D721Med (cell line): Measurements from ENCODE around the gene WIPF2.

Experiments
- DNase-seq: peaks from one replicate; pipeline ENCODE4 v3.0.0; 2011; ENCODE audit warnings: low spot score; ENCODE audit not compliant: insufficient read length
- FAIRE-seq: peaks from 2 replicates; lab custom pipeline; 2011; peaks lifted over from hg19 to GRCh38; lab: Jason Lieb, UNC
- TF ChIP-seq, protein P1 (sequence below): IDR thresholded peaks from 2 replicates; pipeline ENCODE4 v1.5.1; 2012; ENCODE audit warnings: mild to moderate bottlenecking, control low read depth; ENCODE audit not compliant: insufficient read depth; ENCODE audit errors: missing control alignments

WIPF2 gene

GRCh38 chr17:40218740-40219593 is at the start of gene WIPF2:
Gene WIPF2 (plus strand): TSS chr17:40219304. CDS start chr17:40256460, 37,156 bp downstream.
- FAIRE-seq = peak; percentile 48
- TF ChIP-seq, protein P1, sequence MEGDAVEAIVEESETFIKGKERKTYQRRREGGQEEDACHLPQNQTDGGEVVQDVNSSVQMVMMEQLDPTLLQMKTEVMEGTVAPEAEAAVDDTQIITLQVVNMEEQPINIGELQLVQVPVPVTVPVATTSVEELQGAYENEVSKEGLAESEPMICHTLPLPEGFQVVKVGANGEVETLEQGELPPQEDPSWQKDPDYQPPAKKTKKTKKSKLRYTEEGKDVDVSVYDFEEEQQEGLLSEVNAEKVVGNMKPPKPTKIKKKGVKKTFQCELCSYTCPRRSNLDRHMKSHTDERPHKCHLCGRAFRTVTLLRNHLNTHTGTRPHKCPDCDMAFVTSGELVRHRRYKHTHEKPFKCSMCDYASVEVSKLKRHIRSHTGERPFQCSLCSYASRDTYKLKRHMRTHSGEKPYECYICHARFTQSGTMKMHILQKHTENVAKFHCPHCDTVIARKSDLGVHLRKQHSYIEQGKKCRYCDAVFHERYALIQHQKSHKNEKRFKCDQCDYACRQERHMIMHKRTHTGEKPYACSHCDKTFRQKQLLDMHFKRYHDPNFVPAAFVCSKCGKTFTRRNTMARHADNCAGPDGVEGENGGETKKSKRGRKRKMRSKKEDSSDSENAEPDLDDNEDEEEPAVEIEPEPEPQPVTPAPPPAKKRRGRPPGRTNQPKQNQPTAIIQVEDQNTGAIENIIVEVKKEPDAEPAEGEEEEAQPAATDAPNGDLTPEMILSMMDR = peak; percentile 31

DNA sequence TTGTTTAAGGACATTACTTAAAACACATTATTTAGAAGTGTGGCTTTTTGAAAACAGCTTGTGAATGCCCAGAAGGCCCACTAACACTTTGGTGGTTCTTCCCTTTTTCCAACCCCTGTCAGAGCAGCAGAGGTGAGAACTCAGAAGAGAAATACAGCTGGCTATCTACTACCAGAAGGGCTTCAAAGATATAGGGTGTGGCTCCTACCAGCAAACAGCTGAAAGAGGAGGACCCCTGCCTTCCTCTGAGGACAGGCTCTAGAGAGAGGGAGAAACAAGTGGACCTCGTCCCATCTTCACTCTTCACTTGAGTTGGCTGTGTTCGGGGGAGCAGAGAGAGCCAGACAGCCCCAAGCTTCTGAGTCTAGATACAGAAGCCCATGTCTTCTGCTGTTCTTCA is 48.8 kb upstream of the WIPF2 start:
- no peak for DNase-seq
- FAIRE-seq = no peak
- TF ChIP-seq, protein P1 = no peak

More at GRCh38 chr17:40218740-40219593, at the start of gene WIPF2:
- DNase-seq = peak; percentile 69

GRCh38 chr17:40171750-40172149 is 47.4 kb upstream of the WIPF2 start:
- TF ChIP-seq, protein P1 = no peak
- FAIRE-seq = no peak
- no peak for DNase-seq

DNA sequence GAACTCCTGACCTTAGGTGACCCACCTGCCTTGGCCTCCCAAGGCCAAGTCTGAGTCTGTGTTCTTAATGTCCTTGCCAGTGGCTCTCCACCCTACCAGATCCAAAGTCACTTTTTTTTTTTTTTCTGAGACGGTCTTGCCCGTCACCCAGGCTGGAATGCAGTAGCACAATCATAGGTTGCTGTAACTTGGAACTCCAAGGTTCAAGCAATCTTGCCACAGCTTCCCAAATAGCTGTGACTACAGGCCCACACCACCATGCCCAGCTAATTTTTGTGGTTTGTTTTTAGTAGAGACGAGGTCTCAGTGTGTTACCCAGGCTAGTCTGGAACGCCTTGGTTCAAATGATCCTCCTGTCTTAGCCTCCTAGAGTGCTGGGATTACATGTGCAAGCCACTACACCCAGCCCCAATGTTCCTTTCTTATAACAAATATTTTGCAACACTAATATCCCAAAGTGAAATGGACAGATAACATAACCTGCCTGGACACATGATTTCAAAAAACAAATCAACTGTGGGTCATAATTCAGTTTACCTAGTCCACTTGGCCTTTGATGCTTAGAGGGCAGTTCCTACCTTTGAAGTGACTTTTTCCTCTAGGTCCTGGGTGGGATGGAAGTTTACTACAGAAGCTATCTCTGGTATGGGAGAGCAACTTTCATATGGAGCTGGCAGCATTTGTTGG is 45.9 kb upstream of the WIPF2 start:
- TF ChIP-seq, protein P1 = no peak
- DNase-seq (no peak), FAIRE-seq (no peak)

- FAIRE-seq = no peak
- TF ChIP-seq, protein P1 = no peak
- DNase-seq = no peak
Measured at GRCh38 chr17:40173778-40174135, 45.3 kb upstream of the WIPF2 start.

DNA sequence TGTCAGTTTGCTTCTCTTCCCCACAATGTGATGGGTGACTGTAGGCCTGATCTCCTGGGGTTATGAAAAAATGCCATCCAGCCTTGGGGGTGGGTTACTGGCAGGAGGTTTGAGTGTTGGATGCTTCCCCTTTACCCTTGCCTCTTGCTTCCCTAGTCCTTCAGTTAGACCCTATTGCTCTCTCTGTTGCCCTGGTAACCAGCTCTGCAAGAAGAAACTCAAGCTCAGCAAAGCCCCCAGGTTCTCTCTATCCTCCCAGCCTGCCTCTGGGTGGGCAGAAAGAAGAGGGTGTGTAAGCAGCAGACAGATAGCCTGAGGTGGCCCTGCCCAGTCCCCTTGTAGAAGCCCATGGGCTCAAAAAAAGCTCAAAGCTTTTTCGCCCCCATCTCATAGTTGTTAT is 44.6 kb upstream of the WIPF2 start:
- FAIRE-seq = no peak
- TF ChIP-seq, protein P1 = no peak
- DNase-seq = no peak
